ENCODE results near the gene TMEM218. TPM values are rescaled to one million over a fixed set of nuclear protein-coding genes. Genes with fewer than 3 reads are reported as not detected.

The TMEM218 gene
- polyA plus RNA-seq, 1 donor: 19.7 TPM

DNA sequence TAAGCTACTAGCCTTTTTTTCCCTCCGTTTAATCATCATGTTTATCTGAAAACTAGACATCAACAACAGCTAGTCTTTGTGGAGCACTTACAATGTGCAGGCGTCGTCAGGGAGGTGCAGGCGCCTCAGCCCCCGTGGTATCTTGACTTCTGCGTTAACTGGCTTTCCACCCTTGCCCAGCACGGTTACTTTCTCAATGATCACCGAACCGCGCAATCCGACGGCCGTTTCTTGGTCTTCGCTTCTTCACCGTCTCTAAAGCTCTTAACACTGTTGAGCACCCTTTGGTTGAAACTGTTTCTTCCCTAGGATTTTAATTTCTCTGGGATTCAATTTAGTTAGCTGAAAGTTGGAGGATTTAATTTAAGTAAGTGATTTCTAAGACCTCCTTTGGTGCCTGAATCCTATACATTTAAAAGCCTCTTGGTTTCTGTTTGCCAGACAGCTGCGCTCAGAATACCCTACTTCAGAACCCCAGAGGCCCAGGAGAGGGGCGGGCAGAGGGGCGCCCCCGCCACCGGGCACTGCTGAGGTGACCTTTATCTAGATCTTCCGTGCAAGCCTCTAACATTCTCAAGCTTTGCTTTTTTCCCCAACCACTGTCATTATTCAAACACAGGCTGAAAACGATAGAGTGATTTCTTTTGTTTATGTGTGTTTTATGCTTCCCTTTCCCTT is 18.0 kb upstream of the TMEM218 start:
- no peak for DNase-seq (ENCODE audit: low read depth)

DNA sequence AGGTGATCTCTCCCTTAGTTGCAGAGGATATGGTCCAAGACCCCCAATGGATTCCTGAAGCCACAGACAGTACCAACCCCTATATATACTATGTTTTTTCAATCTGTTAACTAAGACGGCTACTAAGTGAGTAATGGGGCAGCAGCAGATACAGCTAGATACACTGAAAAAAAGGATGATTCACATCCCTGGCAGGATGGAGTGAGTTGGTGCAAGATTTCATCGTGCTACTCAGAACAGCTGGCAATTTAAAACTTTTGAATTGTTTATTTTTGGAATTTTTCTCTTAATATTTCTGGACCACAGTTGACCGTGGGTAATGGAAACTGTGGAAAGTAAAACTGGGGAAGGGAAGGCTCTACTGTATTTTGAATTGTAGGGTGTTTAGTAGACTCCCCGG is 17.0 kb upstream of the TMEM218 start:
- no peak for DNase-seq (ENCODE audit: low read depth)

DNA sequence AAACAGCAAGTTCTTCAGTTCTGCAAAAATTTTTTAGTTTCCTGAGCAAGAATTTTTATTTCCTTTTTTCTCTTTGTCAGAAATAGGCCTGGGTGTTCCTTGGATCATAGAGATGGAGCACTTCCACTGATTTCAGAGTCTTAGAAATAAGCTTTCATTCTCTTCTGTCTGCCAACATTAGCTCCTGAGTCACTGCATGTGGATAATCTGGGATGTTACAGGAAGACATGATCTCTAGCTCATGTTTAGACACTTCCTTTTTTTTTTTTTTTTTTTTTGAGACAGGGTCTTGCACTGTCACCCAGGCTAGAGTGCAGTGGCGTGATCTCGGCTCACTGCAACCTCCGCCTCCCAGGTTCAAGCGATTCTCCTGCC is 13.2 kb upstream of the TMEM218 start:
- no peak for DNase-seq (ENCODE audit: low read depth)

DNA sequence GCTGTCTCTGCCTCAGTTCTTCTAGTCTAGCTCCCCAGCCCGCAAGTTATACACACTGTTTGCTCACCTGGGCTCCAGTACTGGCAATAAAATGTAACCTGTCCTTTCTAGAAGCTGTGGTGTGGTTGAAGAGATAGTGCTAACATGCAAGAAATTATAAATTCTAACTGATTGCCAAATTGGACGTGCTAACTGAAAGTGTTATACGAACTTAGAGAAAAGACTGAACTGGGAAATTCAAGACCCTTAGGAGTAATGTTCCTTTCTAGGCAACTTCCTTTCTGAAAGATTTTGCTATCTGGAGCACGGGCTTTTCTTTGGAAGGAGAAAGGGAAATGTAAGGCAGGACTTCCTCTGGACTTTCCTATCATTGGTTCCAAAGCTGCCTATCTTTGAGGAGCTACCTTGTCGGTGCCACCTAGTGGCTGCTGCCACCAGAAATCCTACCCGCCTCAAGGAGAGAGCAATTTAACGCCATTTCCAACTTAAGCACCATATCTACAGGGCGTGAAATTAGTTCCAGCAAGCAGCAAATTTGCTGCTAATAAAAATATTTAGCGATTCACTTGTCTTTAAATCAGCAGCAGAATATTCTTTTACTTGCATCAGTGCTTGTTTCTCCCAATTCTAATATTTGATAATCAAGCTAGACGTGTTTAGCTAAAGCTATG is 12.7 kb upstream of the TMEM218 start:
- DNase-seq (ENCODE audit: low read depth): no peak

DNA sequence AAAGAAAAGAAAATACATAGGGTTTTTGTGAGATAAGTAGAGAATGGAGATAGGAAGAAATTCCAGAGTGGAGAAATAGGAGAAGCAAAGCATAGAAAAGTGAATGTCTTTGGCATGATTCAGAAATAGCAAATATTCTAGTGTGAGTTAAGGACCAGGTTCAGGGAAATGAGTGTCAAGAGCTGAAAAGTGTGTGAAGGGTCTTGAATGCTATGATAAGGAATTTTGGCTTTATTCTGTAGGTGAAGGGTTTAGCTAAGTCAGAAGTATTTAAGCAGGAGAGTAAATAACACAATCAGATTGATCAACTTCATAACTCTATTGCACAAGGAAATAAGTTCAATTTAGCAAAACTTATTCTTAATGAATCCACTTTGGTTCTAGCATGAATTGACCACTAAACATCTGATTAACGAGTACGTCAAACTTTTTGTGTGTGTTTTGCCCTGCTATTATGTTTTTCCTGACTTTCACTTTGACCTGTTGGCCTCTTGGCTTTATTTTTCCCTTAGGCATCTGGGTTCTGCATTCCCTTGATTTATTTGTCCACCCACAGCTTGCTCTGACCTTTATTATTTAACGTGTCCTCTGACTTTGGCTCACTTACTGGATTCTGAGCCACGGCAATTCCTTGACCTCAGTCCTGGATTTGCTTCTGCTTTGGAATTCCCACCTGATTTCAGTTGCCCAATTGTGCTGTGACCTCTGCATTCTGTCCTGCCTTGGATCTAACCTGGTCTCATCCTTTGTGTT is 11.9 kb upstream of the TMEM218 start:
- DNase-seq (ENCODE audit: low read depth): no peak

DNA sequence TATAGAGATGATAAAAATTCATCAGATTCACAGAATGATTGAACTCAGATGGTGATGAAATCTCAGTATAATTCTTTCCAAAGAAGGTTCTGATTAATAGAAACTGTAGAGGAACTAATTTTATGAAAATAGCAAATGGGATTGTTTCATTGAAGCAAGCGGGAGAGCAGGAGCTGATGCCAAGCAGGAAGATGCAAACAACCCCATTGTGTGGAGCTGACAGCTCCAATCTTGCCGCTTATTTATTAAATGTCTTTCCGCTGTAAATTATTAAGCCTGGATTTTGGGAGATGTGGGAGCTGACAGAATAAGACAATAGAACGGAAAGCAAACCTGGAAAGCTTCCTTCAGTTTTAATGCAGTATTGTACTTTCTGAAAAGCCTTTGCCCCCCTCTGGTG is 6.0 kb upstream of the TMEM218 start:
- no peak for DNase-seq (ENCODE audit: low read depth)

DNA sequence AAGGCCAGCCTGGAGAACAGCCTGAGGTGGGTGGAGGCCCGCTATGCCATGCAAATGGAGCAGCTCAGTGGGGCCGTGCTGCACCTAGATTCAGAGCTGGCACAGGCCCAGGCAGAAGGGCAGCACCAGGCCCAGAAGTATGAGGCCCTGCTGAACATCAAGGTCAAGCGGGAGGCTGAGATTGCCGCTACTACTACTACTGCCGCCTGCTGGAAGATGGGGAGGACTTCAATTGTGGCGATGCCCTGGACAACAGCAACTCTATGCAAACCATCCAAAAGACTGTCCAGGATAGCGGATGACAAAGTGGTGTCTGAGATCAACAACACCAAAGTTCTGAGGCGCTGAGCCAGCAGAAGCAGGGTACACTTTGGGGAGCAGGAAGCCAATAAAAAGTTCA is 3.1 kb upstream of the TMEM218 start:
- no peak for DNase-seq (ENCODE audit: low read depth)

DNA sequence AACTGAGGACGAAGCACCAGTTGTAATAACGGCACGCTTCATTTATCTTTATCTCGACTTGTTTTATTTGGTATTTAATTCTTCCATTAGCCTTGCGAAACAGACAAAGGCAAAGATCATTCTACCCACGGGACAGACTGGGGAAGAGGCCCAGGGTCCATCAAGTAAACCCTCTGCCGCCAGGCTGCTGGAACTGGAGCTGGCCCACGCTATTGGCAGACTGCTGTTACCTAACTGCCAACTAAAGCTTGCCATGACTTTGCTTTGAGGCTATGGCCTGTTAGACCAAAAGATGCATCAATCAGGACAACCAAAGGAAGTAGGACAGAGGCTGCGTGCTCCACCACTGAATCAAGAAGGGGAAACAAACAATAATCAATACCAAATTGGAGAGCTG is 780 bp upstream of the TMEM218 start:
- no peak for DNase-seq (ENCODE audit: low read depth)

DNA sequence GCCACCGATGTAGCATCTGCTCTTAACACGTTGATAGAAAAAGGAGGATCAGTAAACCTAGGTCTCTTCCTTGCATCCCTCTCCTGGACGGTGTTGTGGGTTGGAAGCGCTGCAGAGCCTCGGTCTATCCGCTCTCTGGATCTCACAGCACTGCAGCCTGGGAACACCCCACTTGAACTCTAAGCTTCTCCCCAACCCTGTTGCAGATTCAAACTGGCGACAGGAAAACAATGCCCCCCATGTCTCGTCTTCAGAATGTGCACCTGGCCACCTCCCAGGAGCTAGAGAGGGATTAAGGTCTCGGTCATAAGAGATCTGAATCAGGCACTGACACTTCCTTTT is 454 bp downstream of the TMEM218 start:
- no peak for DNase-seq (ENCODE audit: low read depth)

DNA sequence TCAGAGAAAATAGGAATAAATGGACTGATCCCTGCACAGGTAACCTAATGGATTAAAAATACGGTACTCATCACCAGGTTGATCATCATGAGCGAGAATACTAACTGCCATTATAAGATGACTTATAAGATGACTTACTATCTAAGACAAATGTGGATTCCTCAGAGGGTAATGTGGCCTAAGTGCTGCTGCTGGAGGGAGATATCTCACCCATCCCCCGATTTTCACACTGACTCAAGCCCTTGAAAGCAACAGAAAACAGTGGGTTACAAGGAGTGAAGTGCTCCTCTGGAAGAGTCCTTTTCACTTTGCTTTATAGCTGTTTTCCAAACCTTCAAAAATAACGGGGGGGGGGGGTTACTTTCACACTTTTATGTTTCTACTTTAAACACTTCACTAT is 920 bp downstream of the TMEM218 start:
- no peak for DNase-seq (ENCODE audit: low read depth)

DNA sequence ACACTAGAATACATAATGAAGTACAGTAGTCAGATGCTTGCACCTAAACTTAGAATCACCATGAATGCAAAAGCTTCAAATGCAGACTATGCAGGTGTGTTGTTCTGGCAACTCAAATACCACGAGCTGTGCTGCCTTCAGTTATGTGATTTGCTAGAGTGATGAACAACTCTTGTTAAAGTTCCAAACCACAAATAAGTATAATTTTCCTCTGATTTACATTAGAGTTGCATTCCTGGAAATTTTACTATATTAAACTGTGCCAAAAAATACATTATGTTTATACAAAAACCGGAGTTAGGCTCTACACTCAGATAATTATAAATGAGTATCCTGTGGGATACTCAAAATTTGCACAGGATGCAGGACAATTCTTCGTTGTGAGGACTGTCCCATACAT is 3.0 kb downstream of the TMEM218 start:
- DNase-seq (ENCODE audit: low read depth): no peak

DNA sequence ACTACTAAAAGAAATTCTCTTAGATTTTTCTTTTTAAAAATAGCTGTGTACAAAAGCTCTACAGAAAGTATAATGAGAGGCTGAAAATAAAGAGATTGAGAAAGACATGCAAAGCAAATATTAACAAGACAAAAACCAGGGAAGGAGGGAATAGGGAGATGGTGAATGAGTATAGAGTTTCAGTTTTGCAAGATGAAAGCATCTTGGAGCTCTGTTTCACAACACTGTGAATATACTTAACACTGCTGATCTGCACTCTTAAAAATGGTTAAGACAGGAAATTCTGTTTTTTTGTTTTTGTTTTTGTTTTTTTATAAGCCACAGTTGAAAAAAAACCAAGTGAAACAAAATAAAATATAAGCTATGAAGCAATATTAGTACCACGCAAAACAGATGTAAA is 5.5 kb downstream of the TMEM218 start:
- no peak for DNase-seq (ENCODE audit: low read depth)

DNA sequence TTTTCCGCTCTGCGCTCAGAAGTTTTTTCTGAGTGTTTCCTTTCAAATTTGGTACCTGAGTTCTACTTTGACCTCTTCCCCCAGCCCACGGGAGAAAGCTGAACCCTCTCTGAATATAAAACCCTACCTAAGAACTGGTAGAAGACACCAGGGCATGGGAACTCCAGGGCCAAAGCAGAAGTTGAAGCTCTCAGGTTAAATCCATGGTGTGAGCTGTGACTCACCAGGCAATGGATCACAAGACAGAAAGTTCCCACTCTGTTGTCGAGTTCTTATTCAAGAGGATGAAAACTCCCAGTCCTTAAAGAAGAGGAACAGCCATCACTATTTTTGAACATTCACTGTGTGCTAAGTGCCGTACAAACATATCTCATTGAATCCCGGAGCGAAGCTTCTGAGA is 8.9 kb downstream of the TMEM218 start:
- DNase-seq (ENCODE audit: low read depth): no peak

DNA sequence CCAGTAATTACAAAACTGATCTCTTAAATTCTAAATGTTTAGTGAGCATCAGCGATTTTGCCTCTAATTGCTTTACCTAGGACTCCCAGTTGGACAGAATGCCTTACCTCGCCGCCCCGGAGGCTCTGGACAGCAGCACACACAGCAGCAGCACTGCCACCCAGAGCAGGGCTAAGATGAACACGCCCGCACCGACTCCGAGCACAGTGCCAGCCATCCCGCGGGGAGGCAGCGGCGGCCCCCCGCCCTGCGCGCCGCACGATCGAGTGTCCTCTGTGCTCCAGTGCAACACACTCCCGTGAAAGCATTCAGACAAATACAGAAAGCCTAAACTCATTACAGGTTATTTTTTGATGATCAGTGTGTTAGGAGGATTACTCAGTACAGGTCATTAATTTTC is 9.4 kb downstream of the TMEM218 start:
- no peak for DNase-seq (ENCODE audit: low read depth)

DNA sequence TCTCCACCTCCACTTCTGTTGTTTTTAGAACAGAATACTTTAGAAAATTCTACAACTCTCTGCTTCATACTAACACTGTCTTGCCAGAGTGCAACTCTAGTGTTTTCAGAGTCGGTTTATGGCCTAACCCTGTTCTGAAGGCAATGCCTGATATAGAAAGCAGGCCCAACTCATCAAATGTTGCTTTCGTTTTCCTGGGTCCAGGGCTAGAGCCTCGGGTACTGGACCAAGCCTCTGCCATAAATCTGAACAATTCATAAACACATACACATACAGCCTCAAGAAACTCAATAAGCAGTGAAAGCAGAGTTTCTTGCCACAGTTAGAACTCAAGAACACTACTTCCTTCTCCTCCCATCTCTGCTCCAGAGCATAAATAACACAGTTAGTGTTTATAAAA is 9.8 kb downstream of the TMEM218 start:
- no peak for DNase-seq (ENCODE audit: low read depth)

DNA sequence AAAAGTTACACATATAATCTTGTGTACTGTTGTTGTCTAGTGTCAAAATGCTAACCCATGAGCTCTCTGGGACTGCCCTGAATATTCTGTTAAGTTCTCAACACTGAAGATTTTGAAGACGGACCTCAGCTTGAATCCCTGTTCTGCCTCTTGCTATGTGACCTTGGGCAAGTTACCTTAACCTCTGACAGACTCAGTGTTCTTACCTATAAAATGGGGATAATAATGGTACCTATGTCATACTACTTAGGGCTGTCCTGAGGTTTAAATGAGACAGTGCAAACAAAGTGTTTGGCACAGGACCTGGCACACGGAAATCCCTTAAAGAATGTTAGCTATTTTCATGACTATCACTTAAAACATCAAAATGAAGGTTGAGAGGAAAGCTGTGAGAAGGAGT is 11.3 kb downstream of the TMEM218 start:
- no peak for DNase-seq (ENCODE audit: low read depth)

DNA sequence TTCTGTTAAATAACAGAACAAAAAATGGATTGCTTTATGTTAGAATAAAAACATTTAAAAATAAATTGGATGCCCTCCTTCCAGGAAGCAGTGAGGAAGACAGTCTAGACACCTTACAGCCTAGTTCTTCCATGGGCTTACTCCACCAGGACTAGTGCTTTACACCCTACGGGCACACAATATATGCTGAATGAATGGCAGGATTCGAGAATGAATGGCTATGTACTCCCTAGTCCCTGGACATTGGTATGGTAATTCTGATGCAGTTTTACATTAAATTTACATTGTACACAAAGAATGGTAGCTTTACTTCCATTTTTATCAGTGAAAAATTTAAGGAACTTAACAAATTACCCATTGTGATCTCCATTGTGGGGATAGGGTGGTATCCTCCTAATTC is 16.7 kb downstream of the TMEM218 start:
- no peak for DNase-seq (ENCODE audit: low read depth)

DNA sequence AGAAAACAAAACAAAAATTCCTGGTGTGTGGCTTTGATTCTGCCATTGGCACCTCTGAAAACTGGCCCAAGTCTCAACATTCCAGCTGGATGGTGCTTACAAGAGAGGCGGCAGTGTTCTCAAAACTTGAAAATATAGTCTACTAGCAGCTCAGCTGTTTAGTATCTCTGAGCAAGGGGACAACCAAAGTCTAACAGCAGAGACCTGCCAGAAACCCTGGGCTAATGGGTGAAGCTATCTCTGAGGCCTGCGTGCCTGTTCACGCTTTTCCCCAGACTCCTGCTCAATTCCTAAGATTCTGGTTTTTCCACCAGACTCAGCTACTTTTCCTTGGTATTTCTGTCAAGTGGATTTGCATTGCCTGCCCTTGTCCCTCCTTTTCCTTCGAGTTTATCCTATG is 17.9 kb downstream of the TMEM218 start:
- no peak for DNase-seq (ENCODE audit: low read depth)

DNA sequence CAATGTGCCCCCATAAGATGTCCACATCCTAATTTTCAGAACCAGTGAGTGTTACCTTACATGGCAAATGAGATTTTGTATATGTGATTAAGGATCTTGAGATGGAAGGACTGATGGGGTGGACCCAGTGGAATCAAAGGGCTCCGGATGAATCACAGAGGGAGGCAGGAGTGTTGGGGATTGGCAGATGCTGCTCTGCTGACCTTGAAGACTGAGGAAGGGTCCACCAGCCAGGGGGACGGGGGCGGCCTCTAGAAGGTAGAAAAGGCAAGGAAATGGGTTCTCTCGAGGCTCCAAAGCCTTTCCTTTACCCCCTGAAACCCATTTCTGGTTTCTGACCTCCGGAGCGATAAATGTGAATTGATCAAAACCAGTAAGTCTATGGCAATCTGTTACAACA is 18.8 kb downstream of the TMEM218 start:
- DNase-seq (ENCODE audit: low read depth): no peak

DNA sequence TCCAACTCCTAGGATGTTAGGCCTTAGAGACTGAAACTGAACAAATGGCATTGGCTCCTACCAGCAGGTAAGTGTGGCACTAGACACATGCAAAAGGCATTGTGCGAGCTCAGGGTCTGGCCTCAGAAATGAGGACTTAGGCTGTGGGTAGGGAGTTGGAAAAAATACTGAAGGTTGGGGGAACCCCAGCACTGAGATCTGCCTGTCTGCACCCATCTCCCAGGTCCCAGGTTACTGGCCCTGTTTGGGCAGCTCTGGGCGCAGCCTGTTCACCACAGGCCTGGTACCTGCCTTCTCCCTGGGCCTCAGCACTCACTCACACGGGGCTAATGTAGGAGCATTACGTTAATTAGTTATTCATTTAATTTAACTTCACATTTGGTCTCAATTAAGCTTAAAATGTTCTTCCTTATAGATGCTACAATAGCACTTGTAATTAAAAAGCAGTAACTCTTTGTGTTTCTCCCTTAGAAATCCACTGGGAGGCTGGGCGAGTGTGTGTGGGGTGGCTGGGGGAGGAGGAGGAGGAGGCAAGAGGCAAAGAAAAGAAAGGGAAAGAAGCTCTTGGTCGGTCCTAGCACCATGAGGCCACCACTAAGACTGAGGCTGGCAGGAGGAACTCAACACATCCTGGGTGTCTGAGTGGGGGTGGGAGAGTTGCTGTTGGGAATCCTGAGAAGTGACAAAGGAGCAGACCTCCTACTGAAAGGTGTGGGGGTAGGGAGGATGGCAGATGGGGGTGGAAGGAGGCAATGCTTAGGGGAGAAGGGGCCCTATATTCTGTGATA is 19.4 kb downstream of the TMEM218 start:
- no peak for DNase-seq (ENCODE audit: low read depth)

DNA sequence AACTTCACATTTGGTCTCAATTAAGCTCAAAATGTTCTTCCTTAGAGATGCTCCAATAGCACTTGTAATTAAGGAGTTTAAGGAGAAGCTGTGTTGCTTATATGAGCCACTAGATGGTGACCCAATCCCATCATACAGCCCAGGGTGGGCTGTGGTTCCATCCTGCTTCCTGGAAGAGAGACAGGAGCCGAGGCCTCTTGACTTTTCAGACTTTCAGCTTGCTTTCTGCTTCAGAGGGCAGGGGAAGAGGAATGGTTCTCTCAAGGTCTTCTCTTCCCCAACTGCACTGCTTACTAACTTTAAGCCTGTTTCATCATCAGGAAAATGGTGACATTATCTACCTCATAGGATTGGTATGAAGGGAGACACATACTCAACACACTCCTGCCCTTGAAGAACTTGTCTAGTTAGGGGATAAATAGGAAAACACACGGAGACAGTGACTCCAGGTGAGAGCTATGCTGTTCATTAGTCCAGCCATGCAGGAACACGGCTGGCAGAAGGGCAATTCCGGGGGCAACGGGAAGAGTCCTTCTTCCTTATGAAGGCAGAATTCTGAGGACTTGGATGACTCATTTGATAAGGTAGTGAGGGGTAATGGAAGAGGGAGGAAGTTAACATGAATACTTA is 20.1 kb downstream of the TMEM218 start:
- peak; percentile 65 for DNase-seq (ENCODE audit: low read depth)

DNA sequence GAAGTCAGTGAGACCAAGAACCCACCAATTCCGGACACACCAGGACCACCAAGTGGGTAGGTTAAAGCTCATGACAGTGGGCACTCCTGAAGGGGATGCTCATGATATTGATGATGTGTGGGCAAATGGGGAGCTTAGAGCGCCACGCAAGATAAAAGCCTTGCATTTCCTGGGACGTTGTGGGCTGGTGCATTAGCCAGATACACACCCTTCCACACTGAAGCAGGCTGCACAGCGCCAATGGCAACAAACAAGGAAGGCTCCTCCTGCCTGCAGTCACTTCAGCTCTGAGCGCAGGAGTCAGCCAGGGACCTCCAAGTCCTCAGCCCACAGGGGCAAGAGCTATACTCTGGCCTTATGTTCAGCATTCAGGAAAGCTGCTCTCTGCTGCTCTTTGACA is 20.6 kb downstream of the TMEM218 start:
- no peak for DNase-seq (ENCODE audit: low read depth)
